CD4-positive, alpha-beta T cell treated with Interleukin-2 at 100 ng/mL for 4 hours (primary cell): ENCODE measurements around the gene DRD2.

Source experiments
- DNase-seq: peaks from one replicate; pipeline ENCODE4 v3.0.0-alpha.2; 2020; ENCODE audit warnings: low spot score

DRD2 gene

DNA sequence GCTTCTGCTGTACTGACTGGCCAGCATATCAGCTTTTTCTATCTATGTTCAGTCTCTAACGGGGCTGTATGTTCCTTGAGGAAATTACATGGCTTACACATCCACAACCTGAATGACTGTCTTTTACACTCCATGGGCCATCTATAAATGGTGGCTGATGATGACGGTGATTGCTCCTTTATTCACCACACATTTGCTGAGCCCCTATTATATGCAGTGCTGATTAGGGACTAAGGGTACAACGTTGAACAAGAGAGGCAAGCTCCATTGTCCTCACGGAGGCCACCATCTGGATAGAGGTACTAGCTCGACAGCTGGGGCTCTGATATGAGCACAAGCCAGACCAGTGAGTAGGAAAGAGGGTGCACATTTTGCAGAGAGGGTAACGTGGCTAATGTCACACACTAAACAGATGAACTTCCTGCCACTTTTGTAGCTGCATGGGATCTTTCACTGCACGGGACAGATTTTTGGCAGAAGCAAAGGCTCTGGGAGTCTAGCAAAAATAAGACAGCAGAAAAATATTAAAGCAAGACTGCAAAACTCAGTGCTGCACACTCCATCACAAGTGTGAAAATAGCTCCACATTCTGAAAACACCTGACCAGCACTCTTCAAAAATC lies 30.6 kb downstream of the DRD2 start:
- no peak for DNase-seq

DNA sequence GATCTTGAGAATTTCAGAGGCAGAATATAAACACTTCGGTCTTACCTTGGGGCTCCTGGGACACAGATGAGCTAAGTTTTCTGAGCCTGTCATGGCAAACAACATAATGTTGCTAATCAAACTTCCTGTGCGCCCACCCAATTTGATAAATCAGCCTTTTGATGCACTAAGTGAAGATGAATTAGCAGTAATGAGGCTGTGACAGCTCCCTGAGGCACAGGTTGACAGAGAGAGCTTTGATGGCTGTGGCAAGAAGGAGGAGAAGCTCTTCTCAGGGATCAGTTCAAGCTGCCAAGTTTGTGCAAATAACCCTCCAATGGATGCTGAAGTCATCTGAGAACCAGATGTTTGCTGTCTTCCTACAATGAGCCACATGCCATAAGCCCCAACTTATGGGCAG lies 34.4 kb downstream of the DRD2 start:
- DNase-seq: no peak

GRCh38 chr11:113436672-113437252 lies 38.4 kb downstream of the DRD2 start:
- no peak for DNase-seq

DNA sequence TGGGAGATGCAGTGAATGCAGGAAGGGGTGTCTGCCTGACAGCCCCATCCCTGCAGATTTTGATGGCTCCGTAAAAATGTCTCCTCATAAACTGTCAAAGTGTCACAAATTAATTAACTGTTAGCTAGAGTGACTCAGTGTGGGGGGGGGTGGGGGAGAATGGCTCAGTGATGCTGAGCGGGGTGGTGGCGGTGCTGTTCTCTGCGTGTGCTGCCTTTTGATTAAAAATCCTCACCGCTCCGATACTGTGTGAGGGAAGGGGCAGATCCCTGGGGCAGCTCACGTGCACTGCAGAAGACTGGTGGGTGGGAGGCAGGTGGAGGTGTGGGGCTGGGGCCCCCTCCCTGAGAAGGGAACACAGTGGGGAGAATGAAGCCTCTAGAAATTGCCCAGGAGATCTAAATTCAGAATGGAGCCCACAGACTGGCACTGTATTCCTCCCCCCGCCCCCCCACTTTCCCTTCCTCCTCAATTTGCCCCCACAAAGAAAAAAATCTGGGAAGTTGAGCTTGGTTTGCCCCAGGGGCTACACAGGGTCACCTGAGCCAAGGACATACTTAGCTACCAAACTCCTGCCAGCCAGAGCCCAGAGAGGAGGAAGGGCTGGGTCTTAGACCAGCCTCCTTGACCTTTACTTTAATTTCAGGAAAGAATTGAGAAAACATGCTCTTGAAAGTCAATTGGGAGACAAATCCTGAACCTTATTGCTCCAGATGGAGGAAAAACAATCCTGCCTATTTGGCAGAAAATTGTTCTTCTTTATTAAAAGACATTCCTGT lies 39.8 kb downstream of the DRD2 start:
- DNase-seq: no peak

DNA sequence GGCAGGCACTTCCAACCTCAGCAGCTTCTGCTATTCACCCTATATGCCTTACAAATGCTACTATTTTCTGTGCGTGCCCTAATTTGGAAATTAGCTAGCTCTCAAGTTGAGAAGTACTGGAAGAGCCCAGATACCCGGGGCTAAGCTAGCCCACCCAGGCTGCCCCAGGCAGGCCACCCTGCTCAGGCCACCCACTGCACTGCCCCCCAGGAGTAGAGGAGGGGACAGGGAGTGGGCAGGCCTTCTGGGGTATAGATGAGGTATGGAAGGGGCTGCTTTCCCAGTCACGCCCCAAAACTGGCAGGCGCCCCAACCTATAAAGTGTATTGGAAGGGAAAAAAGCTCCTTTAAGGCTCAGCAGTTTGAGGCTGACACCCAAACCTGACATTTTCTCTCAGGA lies 43.5 kb downstream of the DRD2 start:
- DNase-seq: no peak

- no peak for DNase-seq
Measured at GRCh38 chr11:113426686-113427085, 48.5 kb downstream of the DRD2 start.

GRCh38 chr11:113420808-113421207 lies 54.4 kb downstream of the DRD2 start:
- no peak for DNase-seq

- DNase-seq: no peak
Measured at GRCh38 chr11:113419454-113420003, 55.7 kb downstream of the DRD2 start.

DNA sequence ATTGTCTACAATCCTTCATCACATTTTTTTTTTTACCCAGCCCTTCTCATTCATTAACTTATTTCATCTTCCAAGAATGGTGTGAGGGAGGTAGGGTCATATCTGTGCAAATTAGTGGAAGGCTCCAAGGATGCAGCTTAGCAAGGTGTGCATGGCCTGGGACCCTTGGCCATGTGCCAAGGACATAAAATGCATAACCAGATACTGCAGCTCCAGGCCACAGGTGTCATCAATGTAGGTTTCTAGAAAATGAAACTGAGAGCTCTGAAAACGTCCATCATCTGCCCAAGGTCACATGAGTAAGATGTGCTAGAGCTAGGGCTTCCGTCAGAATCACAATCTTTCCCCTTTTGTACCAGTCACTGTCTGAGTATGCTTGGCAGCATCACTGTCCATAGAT lies 57.8 kb downstream of the DRD2 start:
- no peak for DNase-seq

DNA sequence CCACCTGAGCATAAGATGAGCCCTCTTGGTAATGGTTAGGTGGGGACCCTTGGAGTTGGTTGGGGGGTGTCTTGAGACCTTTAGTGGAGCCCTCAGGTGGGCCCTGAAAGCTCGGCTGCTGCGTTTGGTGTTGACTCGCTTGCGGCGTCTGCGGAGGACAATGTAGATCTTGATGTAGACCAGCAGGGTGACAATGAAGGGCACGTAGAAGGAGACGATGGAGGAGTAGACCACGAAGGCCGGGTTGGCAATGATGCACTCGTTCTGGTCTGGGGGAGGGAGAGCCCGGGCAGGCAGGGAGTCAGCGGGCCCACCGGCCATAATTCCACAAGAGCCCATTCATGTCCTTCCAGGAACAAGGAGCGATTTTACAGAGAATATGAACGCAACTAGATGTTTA lies 59.9 kb downstream of the DRD2 start:
- no peak for DNase-seq

DNA sequence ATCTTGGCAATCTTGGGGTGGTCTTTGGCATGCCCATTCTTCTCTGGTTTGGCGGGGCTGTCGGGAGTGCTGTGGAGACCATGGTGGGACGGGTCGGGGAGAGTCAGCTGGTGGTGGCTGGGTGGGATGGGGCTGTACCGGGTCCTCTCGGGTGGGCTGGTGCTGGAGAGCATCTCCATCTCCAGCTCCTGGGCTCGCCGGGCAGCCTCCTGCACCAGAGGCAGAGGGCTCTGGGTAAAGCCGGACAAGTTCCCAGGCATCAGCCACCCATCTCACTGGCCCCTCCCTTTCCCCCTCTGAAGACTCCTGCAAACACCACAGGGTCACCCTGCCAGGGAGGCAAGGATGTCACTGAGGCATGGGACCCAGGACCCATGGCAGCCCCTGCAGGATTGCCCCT lies 62.5 kb downstream of the DRD2 start:
- no peak for DNase-seq

- DNase-seq: no peak
Measured at GRCh38 chr11:113411536-113411935, 63.7 kb downstream of the DRD2 start.

DNA sequence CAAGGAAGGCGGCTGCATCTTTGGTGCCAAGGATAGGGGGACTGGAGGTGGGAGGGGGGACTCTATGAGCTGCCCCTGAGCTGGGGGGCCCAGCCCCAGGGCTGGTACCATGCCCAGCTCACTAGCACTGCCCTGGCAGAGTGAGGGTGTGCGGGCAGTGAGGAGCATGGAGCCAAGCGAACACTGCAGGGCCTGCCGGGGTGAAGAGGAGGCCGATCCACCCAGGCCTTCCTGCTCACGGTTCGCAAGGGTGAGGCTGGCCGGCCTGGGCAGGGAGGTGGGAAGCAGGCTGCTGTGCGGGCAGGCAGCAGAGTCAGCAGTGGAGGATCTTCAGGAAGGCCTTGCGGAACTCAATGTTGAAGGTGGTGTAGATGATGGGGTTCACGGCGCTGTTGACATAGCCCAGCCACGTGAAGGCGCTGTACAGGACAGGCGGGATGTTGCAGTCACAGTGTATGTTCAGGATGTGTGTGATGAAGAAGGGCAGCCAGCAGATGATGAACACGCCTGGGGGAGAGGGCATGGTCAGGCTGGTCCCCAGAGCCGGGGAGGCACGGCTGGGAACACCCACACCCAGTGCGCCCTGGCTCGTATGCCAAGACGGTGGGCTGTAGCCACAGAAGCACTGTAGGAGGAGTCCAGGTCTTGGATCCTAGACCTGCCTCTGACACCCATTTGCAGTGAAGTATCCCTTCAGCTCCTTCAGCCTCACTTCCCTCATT lies 64.6 kb downstream of the DRD2 start:
- DNase-seq: no peak

- DNase-seq: no peak
Measured at GRCh38 chr11:113409526-113409925, 65.7 kb downstream of the DRD2 start.

DNA sequence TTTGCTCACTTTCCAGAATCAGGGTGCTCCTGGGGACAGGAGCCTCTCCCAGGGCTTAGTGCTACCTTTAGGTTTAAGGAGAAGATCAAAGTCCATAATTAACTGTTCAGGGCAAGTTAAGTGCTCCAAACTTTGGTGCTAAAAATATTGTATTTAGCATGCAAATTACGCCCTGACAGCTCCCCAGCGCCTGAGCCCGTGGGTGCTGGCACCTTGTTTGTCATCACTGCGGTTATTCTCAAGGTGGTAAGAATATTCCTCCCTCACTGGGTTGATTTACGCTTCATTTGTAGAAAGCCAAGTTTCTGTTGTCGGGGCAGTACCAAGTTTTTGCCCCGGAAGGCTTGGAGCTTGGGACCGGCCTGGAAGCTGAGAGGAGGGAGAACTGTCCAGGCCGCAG lies 66.3 kb downstream of the DRD2 start:
- no peak for DNase-seq

DNA sequence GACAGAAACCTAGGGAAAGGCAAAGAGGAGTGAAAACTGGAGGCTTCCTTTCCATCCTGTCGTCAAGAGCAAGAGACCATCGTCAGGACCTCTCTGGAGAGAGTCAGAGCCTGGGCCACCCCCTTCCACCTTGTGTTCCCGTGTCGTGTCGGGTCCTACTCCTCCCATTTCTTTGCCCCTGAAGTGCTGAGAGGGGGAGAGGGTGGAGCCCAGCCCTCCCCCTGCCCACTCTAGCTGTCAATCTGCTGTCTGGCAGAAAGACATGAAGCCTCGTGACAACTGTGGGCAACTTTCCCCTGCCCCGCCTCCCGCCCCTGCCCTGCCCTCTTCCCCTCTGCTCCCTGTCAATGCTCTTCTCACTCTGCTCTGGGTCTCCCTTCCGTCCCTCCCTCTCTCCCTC lies 67.0 kb downstream of the DRD2 start:
- DNase-seq: no peak

DNA sequence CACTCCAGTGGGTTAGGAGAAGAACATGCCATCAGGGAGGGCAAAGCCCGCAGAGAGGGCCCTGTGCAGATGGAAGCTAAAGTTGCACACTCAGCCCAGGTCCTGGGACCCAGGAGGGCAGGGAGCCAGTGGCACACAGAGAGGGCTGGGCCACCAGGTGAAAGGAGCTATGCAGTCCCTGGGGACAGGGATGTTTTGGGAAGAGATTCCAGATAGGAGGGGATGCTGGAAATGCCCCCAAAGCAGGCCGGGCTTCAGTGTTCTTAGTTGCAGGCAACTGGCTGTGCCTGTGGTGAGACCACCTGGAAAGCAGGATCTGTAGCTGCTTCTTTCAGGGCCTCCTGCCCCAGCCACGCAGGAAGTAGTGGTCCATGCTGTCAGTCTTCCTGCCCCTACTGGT lies 68.0 kb downstream of the DRD2 start:
- DNase-seq: no peak

DNA sequence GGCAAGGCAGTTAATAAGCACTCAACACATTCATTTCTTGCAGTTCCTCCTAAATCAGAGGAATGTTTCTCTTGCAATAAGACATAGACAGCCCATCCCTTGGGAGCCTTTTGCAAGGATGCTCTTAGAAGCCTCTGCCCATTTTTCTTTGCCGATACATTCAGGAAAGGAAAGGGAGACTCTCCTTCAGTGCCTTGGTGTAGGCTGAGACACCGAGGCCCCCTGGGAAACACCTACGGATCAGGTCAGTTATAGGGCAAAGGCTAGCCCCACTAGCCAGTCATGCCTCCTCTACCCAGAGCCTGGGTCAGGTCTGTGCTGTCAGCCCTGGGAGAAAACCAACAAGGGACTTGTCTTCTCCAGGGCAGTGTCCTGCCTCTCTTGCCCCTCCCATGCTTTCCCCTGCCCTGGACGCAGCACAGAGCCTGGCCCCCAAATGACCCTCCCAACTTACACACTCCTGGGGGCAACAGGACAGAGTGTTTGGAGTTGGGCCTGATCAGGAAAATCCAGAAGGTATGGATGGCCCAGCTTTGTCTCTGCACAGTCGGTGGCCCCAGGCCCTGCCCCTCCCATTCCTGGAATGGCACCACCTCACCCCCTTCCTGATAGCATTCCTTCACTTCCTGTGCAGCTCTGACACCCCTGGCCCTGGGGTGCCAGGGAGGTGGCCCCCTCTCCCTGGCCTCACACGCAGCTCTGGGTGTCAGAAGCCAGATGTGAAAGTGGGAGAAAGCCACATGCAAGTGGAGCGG lies 69.3 kb downstream of the DRD2 start:
- DNase-seq: no peak

- DNase-seq: no peak
Measured at GRCh38 chr11:113404859-113405430, 70.3 kb downstream of the DRD2 start.

DNA sequence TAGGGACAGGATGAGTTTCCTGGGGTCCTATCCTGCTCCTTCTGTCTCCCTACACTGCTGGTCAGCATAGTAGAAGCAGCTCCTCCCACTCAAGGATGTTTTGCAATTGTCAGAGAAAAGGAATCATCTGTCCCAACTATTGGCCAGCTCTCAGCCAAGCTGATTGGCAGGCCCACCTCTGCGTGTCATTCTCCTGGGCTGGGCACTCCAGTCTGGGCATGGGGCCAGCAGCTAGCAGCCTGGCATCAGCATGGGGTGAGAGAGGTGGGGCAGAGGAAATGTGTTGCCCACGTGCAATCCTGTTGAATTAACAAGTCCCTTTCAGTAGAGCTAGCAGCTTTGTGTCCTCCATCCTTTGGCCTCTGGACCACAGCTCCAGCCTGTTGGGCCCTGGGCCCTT lies 73.5 kb downstream of the DRD2 start:
- DNase-seq: no peak

DNA sequence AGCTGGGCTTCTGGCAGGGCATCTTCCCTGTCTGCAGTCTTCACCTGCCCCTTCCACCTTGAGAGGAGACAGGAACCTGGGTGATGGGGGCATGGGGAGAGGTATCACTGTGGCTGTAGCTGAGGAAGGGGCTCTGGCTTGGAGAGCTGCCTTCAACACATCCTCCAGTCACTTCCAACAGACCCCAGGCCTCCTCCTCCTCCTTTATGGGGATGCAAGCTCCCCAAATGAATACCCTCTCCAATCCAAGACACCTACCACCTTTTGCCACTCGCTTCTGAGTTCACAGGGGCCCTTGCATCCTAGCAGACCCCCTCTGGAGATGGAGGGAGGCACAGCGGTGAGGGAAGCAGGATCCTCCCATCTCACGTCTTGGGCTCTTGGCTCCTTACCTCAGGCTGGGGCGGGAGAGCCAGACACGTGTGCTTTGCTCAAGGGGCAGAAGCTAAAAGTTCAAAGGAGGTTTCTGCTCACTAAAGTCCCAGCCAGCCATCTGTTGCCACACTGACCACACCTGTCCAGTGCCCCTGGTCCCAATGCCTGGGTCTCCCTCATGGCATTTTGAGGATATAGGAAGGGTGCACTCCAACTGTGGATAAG lies 74.5 kb downstream of the DRD2 start:
- DNase-seq: no peak
